H1 (cell line): Measurements from ENCODE around the gene NEDD4L. TPM values are rescaled to one million over a fixed set of nuclear protein-coding genes. Genes with fewer than 3 reads are reported as not detected.

Experiments
- CTCF ChIA-PET: fragments of 300-600 bp; sonication (Branson Sonifier 250); formaldehyde crosslinking; loops from one replicate; lab custom pipeline; 2021; ENCODE audit not compliant: partially characterized antibody; lab: Charles Lee
- POLR2A ChIA-PET: fragments of 300-600 bp; sonication (Branson Sonifier 250); formaldehyde crosslinking; loops from one replicate; lab custom pipeline; 2021; ENCODE audit warnings: inconsistent platforms; ENCODE audit not compliant: partially characterized antibody; lab: Charles Lee
- DNase-seq, 2 experiments: peaks; one replicate each; pipeline versions ENCODE4 v3.0.0 to v3.0.0-alpha.2; 2010 to 2022; ENCODE audit warnings: low spot score in 2 of 2, low read depth in 1 of 2, mixed read lengths in 1 of 2
- FAIRE-seq: peaks from 2 replicates; lab custom pipeline; 2011; peaks lifted over from hg19 to GRCh38; lab: Jason Lieb, UNC
- H2AFZ ChIP-seq: 2 replicates; pipeline ENCODE4 v1.8.1; 2012; ENCODE audit warnings: low read length, inconsistent platforms
- H2AK5ac ChIP-seq: 2 replicates; pipeline ENCODE4 v1.6.1; 2013; ENCODE audit warnings: low read depth, low read length
- H2BK120ac ChIP-seq: replicated peaks from 2 replicates; pipeline ENCODE3; 2013; ENCODE audit warnings: low read depth, low read length, inconsistent platforms
- H2BK12ac ChIP-seq: 2 replicates; pipeline ENCODE4 v1.6.1; 2013; ENCODE audit warnings: low read depth, low read length
- H2BK15ac ChIP-seq: 2 replicates; pipeline ENCODE4 v1.6.1; 2013; ENCODE audit warnings: low read length
- H2BK20ac ChIP-seq: 2 replicates; pipeline ENCODE4 v1.6.1; 2013; ENCODE audit warnings: low read length
- H2BK5ac ChIP-seq: 2 replicates; pipeline ENCODE4 v1.6.1; 2013; ENCODE audit warnings: low read depth, low read length
- H3K14ac ChIP-seq: 2 replicates; pipeline ENCODE4 v1.6.1; 2013; ENCODE audit warnings: inconsistent platforms; ENCODE audit not compliant: insufficient read length
- H3K18ac ChIP-seq: 2 replicates; pipeline ENCODE4 v1.6.1; 2013; ENCODE audit warnings: low read length; ENCODE audit errors: extremely low read depth
- H3K23ac ChIP-seq: 2 replicates; pipeline ENCODE4 v1.6.1; 2013; ENCODE audit warnings: inconsistent platforms; ENCODE audit not compliant: insufficient read length
- H3K23me2 ChIP-seq: 2 replicates; pipeline ENCODE4 v1.6.1; 2013; ENCODE audit warnings: low read depth, low read length
- H3K27ac ChIP-seq: 2 replicates; pipeline ENCODE4 v1.6.1; 2011; ENCODE audit warnings: low read depth, low read length, inconsistent platforms
- H3K27me3 ChIP-seq, 4 experiments: replicated peaks in 1 of 4; 1 replicate in 1 of 4; 2 replicates in 3 of 4; pipeline versions ENCODE4 v1.6.1 to v1.8.1; 2011 to 2013; ENCODE audit warnings: low read length in 3 of 4, mild to moderate bottlenecking in 3 of 4, inconsistent platforms in 2 of 4, mixed read lengths in 2 of 4, moderate library complexity in 1 of 4; ENCODE audit not compliant: control insufficient read depth in 3 of 4, insufficient read depth in 3 of 4; ENCODE audit errors: extremely low read depth in 1 of 4
- H3K36me3 ChIP-seq, 4 experiments: 2 replicates each; pipeline versions ENCODE4 v1.6.1 to v1.8.1; 2011 to 2013; ENCODE audit warnings: mild to moderate bottlenecking in 4 of 4, low read length in 3 of 4, moderate library complexity in 2 of 4, control low read depth in 1 of 4, inconsistent platforms in 1 of 4; ENCODE audit not compliant: insufficient read depth in 4 of 4, control insufficient read depth in 2 of 4
- H3K4ac ChIP-seq: replicated peaks from 2 replicates; pipeline ENCODE3; 2013; ENCODE audit warnings: low read length, low read depth, mixed read lengths, inconsistent platforms; ENCODE audit not compliant: insufficient read length
- H3K4me1 ChIP-seq, 4 experiments: replicated peaks in 1 of 4; 1 replicate in 1 of 4; 2 replicates in 3 of 4; pipeline versions ENCODE4 v1.6.1 to v1.8.1; 2011 to 2013; ENCODE audit warnings: low read length in 3 of 4, inconsistent platforms in 2 of 4, mixed read lengths in 1 of 4; ENCODE audit not compliant: insufficient read depth in 4 of 4, control insufficient read depth in 3 of 4
- H3K4me2 ChIP-seq, 2 experiments: 2 replicates each; pipeline versions ENCODE4 v1.6.1 to v1.8.1; 2011 to 2013; ENCODE audit warnings: low read depth in 2 of 2, low read length in 2 of 2, control low read depth in 1 of 2, inconsistent platforms in 1 of 2, mild to moderate bottlenecking in 1 of 2; ENCODE audit not compliant: insufficient read depth in 1 of 2
- H3K4me3 ChIP-seq, 4 experiments: fragments of 200-600, 300-600 bp in 1 of 4; sonication (generic), shearing (Covaris generic), sonication (Bioruptor Twin) in 1 of 4; 2 replicates each; pipeline versions ENCODE4 v1.5.1 to v1.8.1; 2011 to 2016; ENCODE audit warnings: low read length in 4 of 4, low read depth in 3 of 4, control low read depth in 2 of 4, inconsistent platforms in 2 of 4, mild to moderate bottlenecking in 2 of 4, mixed read lengths in 1 of 4, moderate library complexity in 1 of 4; ENCODE audit not compliant: insufficient read depth in 2 of 4; ENCODE audit errors: extremely low read depth in 1 of 4
- H3K56ac ChIP-seq: replicated peaks from 2 replicates; pipeline ENCODE3; 2013; ENCODE audit warnings: low read depth, mild to moderate bottlenecking, mixed read lengths, low read length, inconsistent platforms; ENCODE audit not compliant: insufficient read length
- H3K79me1 ChIP-seq: 2 replicates; pipeline ENCODE4 v1.6.1; 2013; ENCODE audit warnings: low read depth, low read length, control low read depth
- H3K79me2 ChIP-seq, 2 experiments: 2 replicates each; pipeline versions ENCODE4 v1.6.1 to v1.8.1; 2012 to 2013; ENCODE audit warnings: low read length in 2 of 2, mild to moderate bottlenecking in 2 of 2, inconsistent platforms in 1 of 2; ENCODE audit not compliant: insufficient read depth in 2 of 2, control insufficient read depth in 1 of 2
- H3K9ac ChIP-seq, 4 experiments: replicated peaks in 1 of 4; 1 replicate in 1 of 4; 2 replicates in 3 of 4; pipeline versions ENCODE4 v1.6.1 to v1.8.1; 2011 to 2013; ENCODE audit warnings: low read depth in 3 of 4, low read length in 3 of 4, control low read depth in 2 of 4, mild to moderate bottlenecking in 2 of 4, moderate library complexity in 2 of 4, inconsistent platforms in 1 of 4; ENCODE audit errors: extremely low read depth in 1 of 4
- H3K9me3 ChIP-seq, 2 experiments: 2 replicates each; pipeline versions ENCODE4 v1.6.1 to v1.8.1; 2012 to 2013; ENCODE audit warnings: mild to moderate bottlenecking in 2 of 2, moderate library complexity in 2 of 2, control low read depth in 1 of 2, inconsistent platforms in 1 of 2, low read depth in 1 of 2, low read length in 1 of 2, mixed read lengths in 1 of 2; ENCODE audit not compliant: insufficient read depth in 2 of 2
- H4K20me1 ChIP-seq, 2 experiments: replicated peaks in 1 of 2; 2 replicates each; pipeline versions ENCODE3 to v1.8.1; 2011 to 2013; ENCODE audit warnings: inconsistent platforms in 2 of 2, low read length in 2 of 2, mild to moderate bottlenecking in 1 of 2; ENCODE audit not compliant: insufficient read depth in 2 of 2, control insufficient read depth in 1 of 2
- H4K5ac ChIP-seq: 2 replicates; pipeline ENCODE4 v1.6.1; 2013; ENCODE audit warnings: low read length, low read depth, mixed read lengths, inconsistent platforms; ENCODE audit not compliant: insufficient read length
- H4K8ac ChIP-seq: 2 replicates; pipeline ENCODE4 v1.8.0; 2013; ENCODE audit warnings: mild to moderate bottlenecking, moderate library complexity, low read length, inconsistent platforms; ENCODE audit not compliant: insufficient read depth; ENCODE audit errors: extremely low read depth
- H4K91ac ChIP-seq: replicated peaks from 2 replicates; pipeline ENCODE3; 2013; ENCODE audit warnings: low read length, mixed read lengths, inconsistent platforms; ENCODE audit not compliant: insufficient read length
- CBX5 ChIP-seq: fragments of 300-800, 300-1000 bp; sonication (generic); IDR thresholded peaks from 2 replicates; pipeline ENCODE4 v1.7.1; 2016; ENCODE audit warnings: antibody characterized with exemption, low read length, low read depth
- CEBPB ChIP-seq: IDR thresholded peaks from 2 replicates; pipeline ENCODE4 v1.6.1; 2012; ENCODE audit warnings: low read depth, low read length
- CHD1 ChIP-seq: IDR thresholded peaks from 2 replicates; pipeline ENCODE4 v1.6.1; 2012; ENCODE audit warnings: low read depth, low read length, improper control_type of control experiment
- CHD2 ChIP-seq: IDR thresholded peaks from 2 replicates; pipeline ENCODE4 v1.6.1; 2012; ENCODE audit warnings: low read length, improper control_type of control experiment
- JUN ChIP-seq: IDR thresholded peaks from 2 replicates; pipeline ENCODE4 v1.6.1; 2011; ENCODE audit warnings: low read depth, mild to moderate bottlenecking, improper control_type of control experiment, low read length
- KDM1A ChIP-seq: fragments of 200-600, 300-600 bp; sonication (generic); IDR thresholded peaks from 2 replicates; pipeline ENCODE4 v1.7.1; 2016; ENCODE audit warnings: mild to moderate bottlenecking, low read length, borderline replicate concordance
- NANOG ChIP-seq: IDR thresholded peaks from 2 replicates; pipeline ENCODE4 v1.6.1; 2011; ENCODE audit warnings: low read length, low read depth, mild to moderate bottlenecking, inconsistent platforms; ENCODE audit not compliant: insufficient read depth, poor library complexity, severe bottlenecking
- POLR2AphosphoS5 ChIP-seq: IDR thresholded peaks from 2 replicates; pipeline ENCODE4 v1.6.1; 2011; ENCODE audit warnings: low read depth, low read length
- RXRA ChIP-seq: IDR thresholded peaks from 2 replicates; pipeline ENCODE4 v1.6.1; 2011; ENCODE audit warnings: low read depth, mild to moderate bottlenecking, low read length, moderate library complexity; ENCODE audit not compliant: insufficient read depth
- SAP30 ChIP-seq: fragments of 300-600 bp; sonication (generic); IDR thresholded peaks from 2 replicates; pipeline ENCODE4 v1.7.1; 2012; ENCODE audit warnings: low read length, moderate library complexity, mild to moderate bottlenecking, inconsistent platforms; ENCODE audit not compliant: insufficient read depth, insufficient replicate concordance
- SIN3A ChIP-seq, 2 experiments: IDR thresholded peaks in 1 of 2; conservative IDR thresholded peaks in 1 of 2; 2 replicates each; pipeline ENCODE4 v1.6.1; 2011 to 2012; ENCODE audit warnings: low read length in 2 of 2, improper control_type of control experiment in 1 of 2, low read depth in 1 of 2, mild to moderate bottlenecking in 1 of 2
- SIRT6 ChIP-seq: IDR thresholded peaks from one replicate; pipeline ENCODE4 v1.7.1; 2012; ENCODE audit warnings: low read length, inconsistent platforms
- WGBS, 2 experiments: shearing (Covaris generic) in 1 of 2; methylation state at CpG; one replicate each; pipeline versions ENCODE4 v1.1.6 to v1.1.7; 2013 to 2015; ENCODE audit warnings: low lambda C conversion rate in 2 of 2, mixed read lengths in 2 of 2, inconsistent platforms in 1 of 2, low coverage in 1 of 2, missing lambda C conversion rate in 1 of 2; ENCODE audit not compliant: insufficient replicate concordance in 2 of 2, insufficient coverage in 1 of 2, insufficient read length in 1 of 2; ENCODE audit errors: extremely low coverage in 1 of 2, missing lambda C conversion rate in 1 of 2; 5-methylcytosine and 5-hydroxymethylcytosine counted together
- polyA plus RNA-seq, 7 experiments: library from polyadenylated mRNA; depleted of rRNA in 3 of 7; stranded (reverse) in 5 of 7; unstranded in 2 of 7; fragments of >200 nt in 5 of 7; fragments of 200-250 nt in 2 of 7; gene quantifications; 1 replicate in 5 of 7; 2 replicates in 1 of 7; 4 replicates in 1 of 7; pipeline versions ENCODE4 v1.2.1 to v1.2.3, GENCODE V29; 2011 to 2013; ENCODE audit warnings: missing spikeins in 2 of 7, mixed read lengths in 2 of 7
- total RNA-seq: library from RNA; stranded (reverse); fragmentation: NEBNext Ultra II Directional; extraction: Animal tissue kit (Norgen Biotek cat#: 25700); gene quantifications from 2 replicates; pipeline ENCODE4 v1.2.1, GENCODE V29; 2021

NEDD4L gene
- total and polyA plus RNA-seq, 2 of the 8 experiments (the other 6 are each of a cell fraction or from before 2014, with no cell fraction given) = 37.3 to 69.8 TPM

GRCh38 chr18:58157237-58157636, 113.2 kb downstream of the NEDD4L start:
- H3K23ac ChIP-seq = no peak overlapping the region
- H3K4me3 ChIP-seq = no peak overlapping the region
- H3K27ac ChIP-seq = no peak overlapping the region
- H3K56ac ChIP-seq = no peak overlapping the region
- ChIA-PET CTCF (interaction anchor here (0.6 to 1.7 kb wide), 2 partner anchors 21 to 31 kb away, joined by 3 to 7 read pairs; no protein-coding TSS in a partner anchor), POLR2A (no interaction called here)
- no peak overlapping the region for H4K8ac ChIP-seq
- H3K36me3 ChIP-seq = no peaks in the 10 kb centered on the region
- no peak overlapping the region for H2BK20ac ChIP-seq
- H2BK120ac ChIP-seq = no peak overlapping the region
- H2AFZ ChIP-seq = no peak overlapping the region
- H3K79me2 ChIP-seq = peaks cover 7 to 41% of the 10 kb centered on the region in 2 experiments; a peak in 3 of 4 replicates
- no peaks in the 10 kb centered on the region for H3K9me3 ChIP-seq
- H4K5ac ChIP-seq = no peak overlapping the region
- H3K27me3 ChIP-seq = no peaks in the 10 kb centered on the region
- WGBS, 2 experiments = 95% methylated on average over 3 of the region's 3 CpGs; no CpG with 5 or more reads in 1 of the 2 experiments
- DNase-seq = no peak
- peaks cover 6% of the 10 kb centered on the region; the same call in 1 of the 2 replicates for H3K79me1 ChIP-seq
- H2AK5ac ChIP-seq = no peak overlapping the region
- H4K91ac ChIP-seq = no peak overlapping the region
- FAIRE-seq = no peak
- H3K14ac ChIP-seq = no peak overlapping the region
- no peaks in the 10 kb centered on the region; a peak in 1 of 7 replicates for H3K4me1 ChIP-seq
- H4K20me1 ChIP-seq = peaks cover 0 to 3% of the 10 kb centered on the region in 2 experiments
- no peak overlapping the region for H3K4ac ChIP-seq
- H2BK5ac ChIP-seq = no peak overlapping the region
- no peak overlapping the region for H2BK15ac ChIP-seq
- no peak overlapping the region for H3K9ac ChIP-seq
- H3K18ac ChIP-seq = no peak overlapping the region
- no peak overlapping the region for H2BK12ac ChIP-seq
- H3K4me2 ChIP-seq = no peak overlapping the region
- H3K23me2 ChIP-seq = no peaks in the 10 kb centered on the region
- TF ChIP-seq CEBPB = no peak
- TF ChIP-seq CBX5 = no peak
- no peak for TF ChIP-seq POLR2AphosphoS5
- TF ChIP-seq RXRA = no peak
- TF ChIP-seq SIRT6 = no peak
- no peak for TF ChIP-seq SIN3A (conservative IDR thresholded peaks at IDR 0.05 in 1 of 2, IDR thresholded peaks at IDR 0.05 in 1 of 2; ENCODE audit: low read depth in 1 of 2, low read length in 2 of 2)
- no peak for TF ChIP-seq SAP30
- no peak for TF ChIP-seq CHD2
- TF ChIP-seq JUN = no peak
- no peak for TF ChIP-seq CHD1
- no peak for TF ChIP-seq KDM1A
- no peak for TF ChIP-seq NANOG
